Activated CD8-positive, alpha-beta T cell treated with anti-CD3 and anti-CD28 coated beads, Interleukin-2, amount 10 ng/mL, durations not matched to agents 7 days and 5 days (primary cell): ENCODE data around the gene MFAP2. TPM values are rescaled to one million over a fixed set of nuclear protein-coding genes. Genes with fewer than 3 reads are reported as not detected.

Experiments used
- ATAC-seq: fragments of 150-1000 bp; cut with Tn5 transposase; one replicate; pipeline ENCODE4 v1.10.0; 2021; ENCODE audit warnings: moderate library complexity
- CTCF ChIA-PET: fragments of 350-600 bp; sonication (Branson Sonifier 250); formaldehyde crosslinking; loops from one replicate; lab custom pipeline; 2021; ENCODE audit warnings: antibody characterized with exemption; lab: Charles Lee
- POLR2A ChIA-PET: fragments of 350-600 bp; sonication (Branson Sonifier 250); formaldehyde crosslinking; loops from one replicate; lab custom pipeline; 2021; ENCODE audit warnings: antibody characterized with exemption; lab: Charles Lee
- DNase-seq: peaks from one replicate; pipeline ENCODE4 v3.0.0-alpha.2; 2020
- H3K27ac Mint-ChIP-seq: one replicate; pipeline ENCODE4 v1.8.0; 2021; ENCODE audit warnings: mild to moderate bottlenecking, mixed read lengths
- H3K27me3 Mint-ChIP-seq: one replicate; pipeline ENCODE4 v1.8.0; 2021; ENCODE audit warnings: low read depth, mixed read lengths
- H3K36me3 Mint-ChIP-seq: one replicate; pipeline ENCODE4 v1.8.0; 2021; ENCODE audit warnings: low read depth, mixed read lengths
- H3K4me1 Mint-ChIP-seq: one replicate; pipeline ENCODE4 v1.8.0; 2021; ENCODE audit warnings: low read depth, mixed read lengths
- H3K4me3 Mint-ChIP-seq: one replicate; pipeline ENCODE4 v1.8.0; 2021; ENCODE audit warnings: mild to moderate bottlenecking, mixed read lengths
- H3K9me3 Mint-ChIP-seq: one replicate; pipeline ENCODE4 v1.8.0; 2022; ENCODE audit warnings: mixed read lengths; ENCODE audit not compliant: insufficient read depth
- total RNA-seq, 2 experiments: library from RNA; stranded (reverse); gene quantifications; one replicate each; pipeline ENCODE4 v1.2.3, GENCODE V29; 2021

MFAP2 gene
- total RNA-seq, 2 experiments from 2014 or later: not detected

- ChIA-PET CTCF (interaction anchor here (2.4 kb wide), 1 partner anchor 18 kb away, joined by 16 read pairs; no protein-coding TSS in a partner anchor), POLR2A (interaction anchor here (0.8 kb wide), 1 partner anchor 35 kb away, joined by 3 read pairs; no protein-coding TSS in a partner anchor)
- no peak overlapping the region for H3K4me3 Mint-ChIP-seq
These were observed 1.6 kb downstream of the MFAP2 start for GRCh38 chr1:16978567-16979474.

GRCh38 chr1:16978139-16978538 lies 2.3 kb downstream of the MFAP2 start:
- no peak for DNase-seq
- H3K4me1 Mint-ChIP-seq: peaks cover 9% of the 10 kb centered on the region
- no peak overlapping the region for H3K27ac Mint-ChIP-seq
- H3K9me3 Mint-ChIP-seq: no peaks in the 10 kb centered on the region
- no peak overlapping the region for H3K4me3 Mint-ChIP-seq
- ChIA-PET POLR2A (interaction anchor here (0.8 kb wide), 1 partner anchor 36 kb away, joined by 3 read pairs; no protein-coding TSS in a partner anchor), CTCF (interaction anchor here (0.7 to 2.4 kb wide), 2 partner anchors 11 to 17 kb away, joined by 3 to 16 read pairs; no protein-coding TSS in a partner anchor)
- ATAC-seq: no peak
- peaks cover 20% of the 10 kb centered on the region for H3K27me3 Mint-ChIP-seq
- no peaks in the 10 kb centered on the region for H3K36me3 Mint-ChIP-seq

More at GRCh38 chr1:16978567-16979474, 1.6 kb downstream of the MFAP2 start:
- Mint-ChIP-seq H3K27ac (no peak overlapping the region), H3K9me3 (no peaks in the 10 kb centered on the region), H3K4me1 (peaks cover 9% of the 10 kb centered on the region), H3K27me3 (peaks cover 20% of the 10 kb centered on the region), H3K36me3 (no peaks in the 10 kb centered on the region)
- ATAC-seq (no peak), DNase-seq (no peak)

GRCh38 chr1:16977377-16977776 lies 3.0 kb downstream of the MFAP2 start:
- ChIA-PET CTCF (interaction anchor here (2.4 kb wide), 1 partner anchor 17 kb away, joined by 16 read pairs; no protein-coding TSS in a partner anchor), POLR2A (interaction anchor here (0.8 kb wide), 1 partner anchor 37 kb away, joined by 3 read pairs; no protein-coding TSS in a partner anchor)
- H3K4me3 Mint-ChIP-seq: no peak overlapping the region
- H3K27ac Mint-ChIP-seq: no peak overlapping the region
- no peaks in the 10 kb centered on the region for H3K36me3 Mint-ChIP-seq
- H3K27me3 Mint-ChIP-seq: peaks cover 17% of the 10 kb centered on the region
- peaks cover 9% of the 10 kb centered on the region for H3K4me1 Mint-ChIP-seq
- H3K9me3 Mint-ChIP-seq: no peaks in the 10 kb centered on the region
- DNase-seq (no peak), ATAC-seq (no peak)

- Mint-ChIP-seq H3K4me3 (no peak overlapping the region), H3K4me1 (peaks cover 9% of the 10 kb centered on the region), H3K27ac (no peak overlapping the region), H3K27me3 (peaks cover 17% of the 10 kb centered on the region), H3K36me3 (no peaks in the 10 kb centered on the region), H3K9me3 (no peaks in the 10 kb centered on the region)
- ATAC-seq (no peak), DNase-seq (no peak)
- ChIA-PET CTCF (interaction anchor here (1.0 kb wide), 2 partner anchors 16 to 17 kb away, joined by 3 to 4 read pairs; no protein-coding TSS in a partner anchor), POLR2A (no interaction called here)
These were observed 3.5 kb downstream of the MFAP2 start for GRCh38 chr1:16976966-16977365.

GRCh38 chr1:16975838-16976237 lies 4.6 kb downstream of the MFAP2 start:
- ChIA-PET CTCF (interaction anchor here (1.0 to 1.2 kb wide), 3 partner anchors 14 to 16 kb away, joined by 3 to 5 read pairs (median 4); no protein-coding TSS in a partner anchor), POLR2A (interaction anchor here (0.5 kb wide), 1 partner anchor 41 kb away, joined by 3 read pairs; no protein-coding TSS in a partner anchor)
- H3K36me3 Mint-ChIP-seq: no peaks in the 10 kb centered on the region
- H3K27me3 Mint-ChIP-seq: peaks cover 7% of the 10 kb centered on the region
- ATAC-seq (no peak), DNase-seq (no peak)
- H3K27ac Mint-ChIP-seq: no peak overlapping the region
- no peak overlapping the region for H3K4me3 Mint-ChIP-seq
- no peaks in the 10 kb centered on the region for H3K9me3 Mint-ChIP-seq
- H3K4me1 Mint-ChIP-seq: peaks cover 3% of the 10 kb centered on the region

- H3K4me1 Mint-ChIP-seq: no peaks in the 10 kb centered on the region
- DNase-seq (no peak), ATAC-seq (no peak)
- ChIA-PET POLR2A (no interaction called here), CTCF (interaction anchor here (1.2 kb wide), 1 partner anchor 15 kb away, joined by 5 read pairs; no protein-coding TSS in a partner anchor)
- H3K4me3 Mint-ChIP-seq: no peak overlapping the region
- no peak overlapping the region for H3K27ac Mint-ChIP-seq
- H3K9me3 Mint-ChIP-seq: no peaks in the 10 kb centered on the region
- H3K27me3 Mint-ChIP-seq: peaks cover 5% of the 10 kb centered on the region
- H3K36me3 Mint-ChIP-seq: no peaks in the 10 kb centered on the region
These were observed 5.2 kb downstream of the MFAP2 start for GRCh38 chr1:16975211-16975610.

GRCh38 chr1:16973215-16973614 lies 7.2 kb downstream of the MFAP2 start:
- ChIA-PET CTCF (no interaction called here), POLR2A (no interaction called here)
- Mint-ChIP-seq H3K4me1 (no peaks in the 10 kb centered on the region), H3K27me3 (no peaks in the 10 kb centered on the region), H3K27ac (no peak overlapping the region), H3K36me3 (no peaks in the 10 kb centered on the region), H3K9me3 (no peaks in the 10 kb centered on the region), H3K4me3 (no peak overlapping the region)
- DNase-seq: no peak
- ATAC-seq: no peak

- POLR2A ChIA-PET: interaction anchor here (1.1 kb wide), 1 partner anchor 12 kb away, joined by 3 read pairs; no protein-coding TSS in a partner anchor
These were observed 8.1 kb downstream of the MFAP2 start for GRCh38 chr1:16972189-16972895.

GRCh38 chr1:16971341-16972188 lies 8.9 kb downstream of the MFAP2 start:
- no peak overlapping the region for H3K4me3 Mint-ChIP-seq
- H3K27ac Mint-ChIP-seq: no peak overlapping the region
- H3K36me3 Mint-ChIP-seq: no peaks in the 10 kb centered on the region
- ChIA-PET POLR2A (interaction anchor here (1.1 kb wide), 1 partner anchor 11 kb away, joined by 3 read pairs; no protein-coding TSS in a partner anchor), CTCF (interaction anchor here (1.1 kb wide), 1 partner anchor 11 kb away, joined by 3 read pairs; no protein-coding TSS in a partner anchor)
- H3K9me3 Mint-ChIP-seq: no peaks in the 10 kb centered on the region
- H3K27me3 Mint-ChIP-seq: no peaks in the 10 kb centered on the region
- DNase-seq: no peak
- ATAC-seq: no peak
- H3K4me1 Mint-ChIP-seq: no peaks in the 10 kb centered on the region

More at GRCh38 chr1:16972189-16972895, 8.1 kb downstream of the MFAP2 start:
- ATAC-seq: no peak
- Mint-ChIP-seq H3K4me3 (no peak overlapping the region), H3K27me3 (no peaks in the 10 kb centered on the region), H3K4me1 (no peaks in the 10 kb centered on the region), H3K36me3 (no peaks in the 10 kb centered on the region), H3K27ac (no peak overlapping the region), H3K9me3 (no peaks in the 10 kb centered on the region)
- CTCF ChIA-PET: interaction anchor here (1.1 kb wide), 1 partner anchor 12 kb away, joined by 3 read pairs; no protein-coding TSS in a partner anchor
- no peak for DNase-seq

- Mint-ChIP-seq H3K27me3 (no peaks in the 10 kb centered on the region), H3K4me1 (no peaks in the 10 kb centered on the region), H3K27ac (no peak overlapping the region), H3K4me3 (no peak overlapping the region), H3K36me3 (no peaks in the 10 kb centered on the region), H3K9me3 (no peaks in the 10 kb centered on the region)
- ChIA-PET POLR2A (no interaction called here), CTCF (interaction anchor here (0.6 kb wide), 1 partner anchor 10 kb away, joined by 3 read pairs; no protein-coding TSS in a partner anchor)
- ATAC-seq (no peak), DNase-seq (no peak)
These were observed 10.1 kb downstream of the MFAP2 start for GRCh38 chr1:16970132-16970910.
